Endometrium (tissue), 2 donors: ENCODE results near the gene PPP1CA.

Experiments used
- FAIRE-seq: peaks from 2 replicates; lab custom pipeline; 2012; peaks lifted over from hg19 to GRCh38; lab: Jason Lieb, UNC
- donor health status: control.
- donor health status: control.

Gene PPP1CA

GRCh38 chr11:67382276-67383136, 19.2 kb downstream of the PPP1CA start:
- FAIRE-seq = no peak

DNA sequence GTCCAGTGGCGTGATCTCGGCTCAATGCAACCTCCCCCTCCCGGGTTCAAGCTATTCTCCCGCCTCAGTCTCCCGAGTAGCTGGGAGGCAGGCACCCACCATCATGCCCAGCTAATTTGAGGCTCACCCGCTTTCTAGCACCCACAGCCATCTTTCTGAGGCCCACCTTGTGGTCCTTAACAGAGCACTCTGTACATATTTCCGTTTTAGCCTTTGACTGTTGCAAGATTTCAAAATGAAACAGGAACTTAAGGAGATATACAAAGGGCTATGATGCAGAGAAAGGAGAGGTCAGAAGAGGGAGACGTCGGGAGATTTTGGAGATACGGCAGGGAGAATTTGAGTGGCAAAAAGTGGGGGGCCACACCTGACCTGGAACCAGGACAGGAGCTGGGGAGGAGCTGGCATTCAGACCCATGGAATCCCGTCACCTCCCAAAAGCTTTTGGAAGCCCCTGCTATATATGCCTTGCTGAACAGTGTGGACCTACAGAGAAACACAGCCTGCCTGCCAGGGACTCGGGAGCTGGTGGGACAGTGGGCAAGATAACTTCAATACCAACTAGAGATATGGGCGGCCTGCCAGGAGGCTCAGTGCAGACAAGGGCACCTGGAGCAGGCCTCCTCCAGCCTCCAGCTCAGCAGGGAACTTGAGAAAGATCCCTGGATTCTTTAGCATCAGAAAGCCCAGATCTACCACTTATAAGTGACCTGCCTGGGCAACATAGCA, 20.2 kb downstream of the PPP1CA start:
- no peak for FAIRE-seq

- FAIRE-seq = no peak
Observed at GRCh38 chr11:67379061-67380058, 22.3 kb downstream of the PPP1CA start.

DNA sequence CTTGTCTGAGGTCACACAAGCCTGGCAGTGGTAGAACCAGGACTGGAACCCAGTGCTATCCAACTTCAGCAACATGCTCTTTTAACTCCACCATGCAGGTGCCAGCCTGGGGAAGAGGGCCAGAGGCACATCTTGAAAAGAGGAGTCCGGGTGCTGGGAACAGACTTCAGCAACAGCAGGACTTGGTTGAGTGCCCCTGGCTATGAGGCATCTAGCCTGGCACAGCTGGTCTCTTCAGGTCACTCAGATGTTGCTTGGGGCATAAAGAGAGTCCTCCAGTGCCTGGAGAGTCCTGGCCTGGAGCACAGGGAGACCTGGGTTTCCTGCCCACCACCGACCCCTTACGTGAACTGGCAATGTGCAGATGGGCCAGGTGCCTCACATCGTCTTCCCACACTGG, 23.1 kb downstream of the PPP1CA start:
- no peak for FAIRE-seq

DNA sequence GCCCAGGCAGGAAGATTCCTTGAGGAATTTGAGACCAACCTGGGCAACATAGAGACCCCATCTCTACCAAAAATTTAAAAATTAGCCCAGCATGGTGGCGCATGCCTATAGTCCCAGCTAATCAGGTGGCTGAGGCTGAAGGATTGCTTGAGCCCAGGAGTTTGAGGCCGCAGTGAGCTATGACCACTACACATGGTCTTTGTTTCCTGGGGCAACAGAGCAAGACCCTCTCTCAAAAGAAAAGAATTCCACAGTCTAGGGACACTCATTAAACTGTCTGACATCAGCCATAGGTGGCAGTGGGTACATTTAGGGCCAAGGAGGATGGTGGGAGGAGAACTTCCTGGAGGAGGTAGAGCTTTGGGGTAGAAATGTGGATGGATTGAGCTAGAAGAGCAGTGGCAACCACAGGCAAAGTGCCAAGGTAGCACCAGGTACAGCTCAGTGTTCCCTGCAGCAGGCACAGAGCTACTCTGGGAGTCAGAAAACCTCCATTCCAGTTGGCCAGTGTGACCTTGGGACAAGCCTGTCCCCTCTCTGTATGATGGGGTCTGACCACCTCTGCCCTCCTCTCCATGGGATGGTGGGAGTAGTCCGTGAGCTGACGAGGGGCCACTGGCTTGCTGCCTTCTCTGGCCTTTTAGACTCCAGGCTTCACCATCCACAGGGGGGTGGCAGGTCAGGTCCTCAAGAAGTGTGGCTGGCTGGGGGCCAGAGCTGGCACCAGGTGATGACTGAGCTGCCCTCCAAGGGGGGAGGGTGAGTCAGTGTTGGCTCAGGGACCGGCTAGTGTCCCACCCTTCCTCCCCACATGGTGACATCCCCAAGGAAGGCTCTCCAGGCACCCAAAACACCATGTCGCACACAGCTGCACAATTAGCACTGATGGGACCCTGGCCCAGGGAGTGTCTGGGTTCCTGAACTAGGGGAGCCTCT, 24.5 kb downstream of the PPP1CA start:
- FAIRE-seq = no peak

DNA sequence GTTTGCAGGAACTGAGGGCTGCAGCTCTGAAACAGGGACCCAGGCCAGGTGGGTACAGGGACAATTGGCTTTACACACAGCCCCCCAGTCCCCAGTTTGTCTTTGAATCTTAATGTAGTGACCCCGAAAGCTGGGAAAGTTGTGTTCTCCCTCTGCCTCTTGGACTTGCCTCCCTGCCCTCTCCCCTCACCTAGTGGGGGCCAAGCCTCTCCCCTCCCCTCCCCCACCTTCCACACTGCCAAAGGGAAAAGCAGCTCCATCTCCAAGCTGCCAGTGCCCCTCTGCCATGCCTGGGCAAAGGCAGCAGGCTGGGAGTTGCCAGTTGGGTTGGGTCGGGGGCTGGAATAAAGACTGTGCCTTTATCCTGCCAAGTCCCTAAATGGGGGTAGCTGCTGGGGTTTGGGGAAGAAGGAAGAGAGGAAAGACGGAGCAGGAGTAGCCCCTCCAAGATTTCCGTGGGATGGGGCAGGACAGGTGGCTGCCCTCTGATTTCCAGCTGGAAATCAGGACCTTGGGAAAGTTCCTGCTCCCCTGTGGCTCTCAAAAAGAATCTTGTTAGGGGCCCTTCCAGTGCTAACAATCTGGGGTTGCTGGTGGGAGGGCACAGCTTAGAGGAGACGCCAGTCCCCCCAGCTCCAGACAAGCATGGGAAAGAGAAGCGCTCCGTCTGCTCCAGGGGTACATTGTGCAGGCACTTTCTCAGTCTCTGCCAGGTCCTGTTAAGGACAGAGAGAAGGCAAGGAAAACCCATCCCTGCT, 25.4 kb downstream of the PPP1CA start:
- no peak for FAIRE-seq

GRCh38 chr11:67375320-67376055, 26.2 kb downstream of the PPP1CA start:
- FAIRE-seq = no peak

DNA sequence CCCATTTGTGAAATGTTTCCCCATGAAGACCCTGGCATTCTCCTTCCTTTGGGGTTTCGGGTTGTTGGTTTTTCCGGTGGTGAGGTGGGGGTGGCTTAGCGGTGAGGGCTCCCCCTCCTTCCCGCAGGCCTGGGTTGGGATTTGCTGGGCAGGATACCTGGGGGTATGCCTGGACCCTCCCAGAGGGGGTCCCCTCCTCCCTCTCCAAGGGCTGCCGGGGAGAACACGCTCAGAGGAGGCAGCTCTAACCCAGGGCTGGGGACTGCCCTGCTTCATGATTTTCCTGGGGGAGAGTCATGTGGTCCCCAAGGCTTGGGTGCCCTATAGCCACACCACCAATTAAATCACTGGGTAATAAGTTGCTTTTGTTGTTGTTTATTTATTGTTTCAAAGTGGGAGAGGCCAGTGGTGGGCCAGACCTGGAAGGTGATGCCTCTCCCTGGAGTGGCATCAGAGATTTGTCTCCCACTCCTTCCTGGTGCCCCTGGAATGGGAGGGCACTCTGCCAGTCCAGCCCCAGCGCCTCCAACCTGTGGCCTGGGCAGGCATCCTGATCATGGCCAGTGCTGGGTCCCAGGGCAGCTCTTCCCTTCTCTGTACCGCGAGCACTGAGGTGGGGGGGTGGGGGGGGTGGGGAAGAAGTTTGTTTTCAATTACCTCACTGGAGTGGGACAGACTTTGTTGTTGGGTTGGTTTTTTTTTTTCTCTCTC, 26.9 kb downstream of the PPP1CA start:
- no peak for FAIRE-seq

DNA sequence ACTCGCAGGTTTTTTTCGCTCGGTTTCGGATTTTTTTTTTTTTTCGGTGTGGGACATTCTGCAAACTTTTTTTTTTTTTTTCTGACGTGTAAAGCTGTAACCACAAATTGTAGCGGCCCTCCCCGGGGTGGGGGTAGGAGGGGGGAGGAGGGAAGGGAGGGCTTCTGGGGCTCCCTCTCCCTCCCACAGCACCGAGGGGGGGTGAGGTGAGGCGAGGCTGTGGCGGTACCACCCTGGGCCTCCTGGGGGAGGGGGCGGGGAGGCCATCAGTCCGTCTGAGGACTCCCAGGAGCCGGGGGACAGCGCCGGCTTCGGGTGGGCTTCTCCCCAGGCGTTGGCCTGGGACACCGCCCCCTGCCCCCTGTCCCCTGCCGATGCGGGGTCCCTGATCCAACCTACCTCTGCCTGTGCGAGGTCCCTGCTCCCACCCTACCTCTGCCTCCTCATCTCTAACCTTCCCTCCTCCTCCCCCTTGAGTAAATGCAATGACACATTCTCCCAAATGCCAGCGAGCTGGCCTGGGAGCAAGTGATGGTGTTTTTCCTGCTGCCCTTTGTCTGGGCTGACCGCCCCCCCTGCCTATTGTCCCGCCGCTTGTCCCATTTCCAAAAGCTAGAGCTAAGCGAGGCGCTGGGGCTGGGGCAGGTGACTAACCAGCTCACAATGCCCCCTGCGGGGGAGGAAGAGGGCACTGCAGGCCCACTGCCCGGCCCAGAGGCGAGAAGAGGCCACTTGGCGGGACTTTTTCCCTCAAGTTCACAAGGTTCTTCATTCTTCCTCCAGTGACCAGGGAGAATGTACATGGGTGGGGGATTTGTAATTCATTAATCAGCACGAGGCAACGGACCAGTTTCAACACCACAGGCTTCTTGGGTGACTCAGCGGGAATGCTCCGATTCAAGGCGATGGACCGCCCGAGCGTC, 27.7 kb downstream of the PPP1CA start:
- FAIRE-seq = no peak

GRCh38 chr11:67372993-67373647, 28.5 kb downstream of the PPP1CA start, which contains the start of gene CLCF1:
Gene CLCF1, minus strand, starts transcription at chr11:67373598. Its CDS starts 59 bp downstream, at chr11:67373539.
- FAIRE-seq = no peak

DNA sequence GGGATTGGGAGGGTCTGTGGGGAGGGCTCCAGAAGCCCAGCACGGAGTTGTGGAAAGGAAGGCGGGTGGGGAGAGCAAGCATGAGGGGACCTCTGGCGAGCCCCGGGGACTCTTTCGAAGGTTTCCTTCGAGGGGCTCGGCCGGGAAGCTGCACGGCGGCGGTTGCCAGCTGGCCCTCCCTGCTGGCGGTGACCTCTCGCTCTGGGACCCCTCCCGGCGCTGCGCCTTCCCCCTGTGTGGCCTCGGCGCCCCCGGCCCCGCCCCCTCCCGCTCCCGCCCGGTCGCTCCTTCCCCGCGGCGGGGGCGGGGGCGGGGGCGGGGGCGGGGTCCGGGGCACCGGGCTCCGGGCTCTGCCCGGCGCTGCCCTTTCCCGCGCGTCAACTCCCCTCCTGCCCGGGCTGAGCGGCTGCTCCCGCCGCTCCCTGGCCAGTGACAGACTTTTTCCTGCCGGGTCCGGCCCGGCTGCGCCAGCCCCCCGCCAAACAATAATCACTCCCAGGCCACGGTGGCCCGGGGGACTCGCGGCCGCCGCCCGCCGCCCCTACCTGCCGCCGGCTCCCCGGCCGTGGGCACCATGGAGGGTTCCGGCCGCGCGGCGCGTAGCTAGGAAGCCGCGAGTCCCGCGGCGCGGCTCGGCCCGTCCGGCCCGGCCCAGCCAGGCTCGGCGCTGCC, 29.2 kb downstream of the PPP1CA start:
- no peak for FAIRE-seq

GRCh38 chr11:67371911-67372320, 29.7 kb downstream of the PPP1CA start:
- FAIRE-seq = no peak

DNA sequence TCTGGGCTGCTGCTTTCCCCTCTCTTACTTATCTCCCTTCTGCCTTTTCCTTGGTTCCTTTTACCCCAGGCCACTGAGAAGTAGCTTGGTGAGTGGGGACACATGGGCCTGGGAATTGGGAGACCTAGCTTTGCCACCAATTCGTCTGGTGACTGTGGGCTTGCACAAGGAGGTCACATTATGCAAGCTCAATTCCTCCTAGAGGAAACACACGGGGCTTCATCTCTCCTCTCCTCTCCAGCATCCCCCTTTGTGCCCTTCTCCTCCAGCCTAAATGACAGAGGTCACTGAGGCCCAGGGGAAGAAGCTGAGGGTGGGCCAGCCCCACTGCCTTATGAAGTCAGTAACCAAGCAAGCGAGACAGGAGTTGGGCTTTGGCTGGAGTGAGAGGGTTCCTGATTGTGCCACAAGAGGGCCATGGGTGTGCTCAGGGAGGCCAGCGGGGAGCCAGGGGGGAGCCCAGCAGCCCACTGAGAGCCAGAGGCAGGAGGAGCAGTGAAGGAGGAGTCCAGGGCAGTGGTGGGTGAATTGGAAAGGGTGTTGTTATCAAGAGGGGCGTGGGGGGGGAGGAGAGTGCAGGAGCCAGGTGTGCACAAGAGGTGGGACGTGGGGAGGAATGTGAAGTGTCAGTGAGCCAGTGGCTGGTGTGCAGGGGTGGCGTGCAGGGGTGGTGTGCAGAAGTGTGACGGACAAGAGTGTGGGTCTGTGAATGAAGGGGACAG, 30.3 kb downstream of the PPP1CA start:
- no peak for FAIRE-seq

- no peak for FAIRE-seq
Observed at GRCh38 chr11:67370351-67371076, 31.1 kb downstream of the PPP1CA start.

DNA sequence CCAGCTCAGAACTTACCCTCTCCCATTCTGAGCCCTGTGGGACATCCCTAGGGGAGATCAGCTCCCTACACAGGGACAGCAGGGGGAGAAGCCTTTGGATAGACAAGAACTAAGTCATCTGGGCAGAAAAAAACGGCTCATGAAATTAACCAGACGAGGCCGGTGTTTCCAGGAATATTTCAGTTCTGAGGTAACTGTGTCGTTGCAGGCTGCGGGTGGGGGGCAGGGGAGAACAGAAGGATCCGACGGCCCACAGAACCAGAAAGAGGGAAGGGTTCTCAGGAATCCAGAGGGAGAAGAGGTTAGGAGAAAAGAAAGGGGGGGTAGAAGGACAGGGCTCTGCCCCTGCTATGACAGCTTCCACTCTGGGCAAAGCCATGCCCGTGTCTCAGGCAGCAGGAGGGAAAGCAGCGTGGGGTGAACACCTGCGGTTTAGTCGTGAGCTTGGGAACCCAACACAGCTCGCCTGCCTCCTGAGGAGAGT, 31.8 kb downstream of the PPP1CA start:
- FAIRE-seq = no peak
